ENCODE measurements around the gene ITM2C.
A peak's percentile ranks its signal among the peaks of the same experiment; 100 is the strongest.

Gene ITM2C

GRCh38 chr2:230847883-230848388 is 16.8 kb upstream of the ITM2C start:
- TF ChIP-seq FOXK2 (IDR thresholded peaks at IDR 0.05) = no peak
- peak; percentile 57; the same call in 1 of the 2 replicates for TF ChIP-seq L3MBTL2 (conservative IDR thresholded peaks at IDR 0.05)
- peak; percentile 89 for DNase-seq (ENCODE audit: extremely low spot score)
- ChIA-PET CTCF (interaction anchor here (0.7 to 2.0 kb wide), 7 partner anchors 22 to 139 kb away, joined by 3 to 7 read pairs (median 3); no protein-coding TSS in a partner anchor), POLR2A (no interaction called here)

GRCh38 chr2:230849633-230850357 is 14.9 kb upstream of the ITM2C start:
- TF ChIP-seq L3MBTL2 (conservative IDR thresholded peaks at IDR 0.05) = no peak
- no peak for TF ChIP-seq SP1 (IDR thresholded peaks at IDR 0.05)
- TF ChIP-seq TARDBP (IDR thresholded peaks at IDR 0.05) = no peak
- no peak for TF ChIP-seq FOXK2 (IDR thresholded peaks at IDR 0.05)
- TF ChIP-seq FOXA1 (IDR thresholded peaks at IDR 0.05) = no peak
- TF ChIP-seq CTBP1 (IDR thresholded peaks at IDR 0.05; ENCODE audit: borderline replicate concordance) = no peak
- no peak for TF ChIP-seq FOXM1 (IDR thresholded peaks at IDR 0.05; ENCODE audit: borderline replicate concordance)
- TF ChIP-seq NFRKB (IDR thresholded peaks at IDR 0.05) = no peak
- TF ChIP-seq ZNF384 (IDR thresholded peaks at IDR 0.05) = no peak
- TF ChIP-seq BHLHE40 (IDR thresholded peaks at IDR 0.05; ENCODE audit: borderline replicate concordance) = no peak
- TF ChIP-seq ARNT (IDR thresholded peaks at IDR 0.05) = no peak
- TF ChIP-seq SUZ12 (IDR thresholded peaks at IDR 0.05) = no peak
- TF ChIP-seq LEF1 (IDR thresholded peaks at IDR 0.05; ENCODE audit: borderline replicate concordance) = no peak
- TF ChIP-seq PKNOX1 (IDR thresholded peaks at IDR 0.05) = no peak
- no peak for TF ChIP-seq ELF4 (IDR thresholded peaks at IDR 0.05)
- no peak for TF ChIP-seq HDGF (IDR thresholded peaks at IDR 0.05; ENCODE audit: borderline replicate concordance)
- ChIA-PET POLR2A (no interaction called here), CTCF (no interaction called here)
- DNase-seq (ENCODE audit: extremely low spot score) = no peak

- TF ChIP-seq CTBP1 (IDR thresholded peaks at IDR 0.05; ENCODE audit: borderline replicate concordance) (no peak), TARDBP (IDR thresholded peaks at IDR 0.05) (no peak), BHLHE40 (IDR thresholded peaks at IDR 0.05; ENCODE audit: borderline replicate concordance) (no peak), SP1 (IDR thresholded peaks at IDR 0.05) (no peak), ZNF384 (IDR thresholded peaks at IDR 0.05) (no peak), PKNOX1 (IDR thresholded peaks at IDR 0.05) (no peak), ARNT (IDR thresholded peaks at IDR 0.05) (no peak), HDGF (IDR thresholded peaks at IDR 0.05; ENCODE audit: borderline replicate concordance) (no peak), ELF4 (IDR thresholded peaks at IDR 0.05) (no peak), LEF1 (IDR thresholded peaks at IDR 0.05; ENCODE audit: borderline replicate concordance) (no peak), FOXA1 (IDR thresholded peaks at IDR 0.05) (no peak), FOXM1 (IDR thresholded peaks at IDR 0.05; ENCODE audit: borderline replicate concordance) (no peak), SUZ12 (IDR thresholded peaks at IDR 0.05) (no peak), FOXK2 (IDR thresholded peaks at IDR 0.05) (no peak), NFRKB (IDR thresholded peaks at IDR 0.05) (no peak), L3MBTL2 (conservative IDR thresholded peaks at IDR 0.05) (no peak)
- POLR2A ChIA-PET = no interaction called here
- no peak for DNase-seq (ENCODE audit: extremely low spot score)
- CTCF ChIA-PET = no interaction called here
These were observed 14.4 kb upstream of the ITM2C start for GRCh38 chr2:230850358-230850658.

- ChIA-PET CTCF (interaction anchor here (2.0 kb wide), 1 partner anchor 9 kb away, joined by 5 read pairs; no protein-coding TSS in a partner anchor), POLR2A (interaction anchor here (1.3 kb wide), 1 partner anchor 13 kb away, joined by 4 read pairs; the partner anchor contains the start of gene ITM2C)
- TF ChIP-seq ARNT (IDR thresholded peaks at IDR 0.05) = no peak
- TF ChIP-seq CTBP1 (IDR thresholded peaks at IDR 0.05; ENCODE audit: borderline replicate concordance) = no peak
- no peak for TF ChIP-seq FOXA1 (IDR thresholded peaks at IDR 0.05)
- no peak for TF ChIP-seq HDGF (IDR thresholded peaks at IDR 0.05; ENCODE audit: borderline replicate concordance)
- no peak for TF ChIP-seq SUZ12 (IDR thresholded peaks at IDR 0.05)
- TF ChIP-seq BHLHE40 (IDR thresholded peaks at IDR 0.05; ENCODE audit: borderline replicate concordance) = no peak
- TF ChIP-seq TARDBP (IDR thresholded peaks at IDR 0.05) = no peak
- TF ChIP-seq NFRKB (IDR thresholded peaks at IDR 0.05) = no peak
- no peak for TF ChIP-seq LEF1 (IDR thresholded peaks at IDR 0.05; ENCODE audit: borderline replicate concordance)
- TF ChIP-seq FOXM1 (IDR thresholded peaks at IDR 0.05; ENCODE audit: borderline replicate concordance) = no peak
- no peak for TF ChIP-seq ZNF384 (IDR thresholded peaks at IDR 0.05)
- no peak for TF ChIP-seq PKNOX1 (IDR thresholded peaks at IDR 0.05)
- no peak for TF ChIP-seq FOXK2 (IDR thresholded peaks at IDR 0.05)
- no peak for TF ChIP-seq SP1 (IDR thresholded peaks at IDR 0.05)
- no peak for TF ChIP-seq L3MBTL2 (conservative IDR thresholded peaks at IDR 0.05)
- DNase-seq (ENCODE audit: extremely low spot score) = no peak
These were observed 12.6 kb upstream of the ITM2C start for GRCh38 chr2:230852113-230852512.

- ChIA-PET POLR2A (no interaction called here), CTCF (interaction anchor here (1.3 to 1.5 kb wide), 2 partner anchors 9 to 126 kb away, joined by 5 to 6 read pairs; no protein-coding TSS in a partner anchor)
- DNase-seq (ENCODE audit: extremely low spot score) = no peak
- no peak for TF ChIP-seq TARDBP (IDR thresholded peaks at IDR 0.05)
- TF ChIP-seq L3MBTL2 (conservative IDR thresholded peaks at IDR 0.05) = no peak
- TF ChIP-seq PKNOX1 (IDR thresholded peaks at IDR 0.05) = no peak
- TF ChIP-seq HDGF (IDR thresholded peaks at IDR 0.05; ENCODE audit: borderline replicate concordance) = no peak
- TF ChIP-seq SUZ12 (IDR thresholded peaks at IDR 0.05) = no peak
- TF ChIP-seq FOXA1 (IDR thresholded peaks at IDR 0.05) = no peak
- no peak for TF ChIP-seq FOXK2 (IDR thresholded peaks at IDR 0.05)
- TF ChIP-seq SP1 (IDR thresholded peaks at IDR 0.05) = no peak
- no peak for TF ChIP-seq BHLHE40 (IDR thresholded peaks at IDR 0.05; ENCODE audit: borderline replicate concordance)
- no peak for TF ChIP-seq ZNF384 (IDR thresholded peaks at IDR 0.05)
- TF ChIP-seq ARNT (IDR thresholded peaks at IDR 0.05) = no peak
These were observed 3.0 kb upstream of the ITM2C start for GRCh38 chr2:230861552-230862255.
